A673 (cell line): Measurements from ENCODE around the gene FRMPD4. TPM values are rescaled to one million over a fixed set of nuclear protein-coding genes. Genes with fewer than 3 reads are reported as not detected.

Source experiments
- BruUV-seq: library from RNA; stranded (reverse); fragments of 400-500 nt; replicated peaks from 2 replicates; lab custom pipeline; 2021; lab: Mats Ljungman, UMichigan
- CTCF ChIA-PET: fragments of 300-600 bp; sonication (Branson Sonifier 250); formaldehyde crosslinking; loops from one replicate; lab custom pipeline; 2022; ENCODE audit warnings: antibody characterized with exemption; lab: Charles Lee
- POLR2A ChIA-PET: fragments of 300-600 bp; sonication (Branson Sonifier 250); formaldehyde crosslinking; loops from one replicate; lab custom pipeline; 2022; ENCODE audit warnings: antibody characterized with exemption; ENCODE audit not compliant: low non-redundant PET; lab: Charles Lee
- DNase-seq: peaks from one replicate; pipeline ENCODE4 v3.0.0-alpha.2; 2015; ENCODE audit warnings: low spot score
- H3K27ac ChIP-seq: fragments of 200-600 bp; sonication (generic); 2 replicates; pipeline ENCODE4 v1.5.1; 2016; ENCODE audit warnings: mixed run types, low read depth, mild to moderate bottlenecking, mixed read lengths, antibody characterized with exemption, low read length; ENCODE audit not compliant: poor library complexity, severe bottlenecking
- H3K27me3 ChIP-seq: fragments of 200-600 bp; sonication (generic); replicated peaks from 2 replicates; pipeline ENCODE4 v1.6.1; 2017; ENCODE audit warnings: mixed run types, low read depth, mild to moderate bottlenecking, mixed read lengths, antibody characterized with exemption, low read length; ENCODE audit not compliant: insufficient read depth, poor library complexity
- H3K36me3 ChIP-seq: fragments of 200-600 bp; sonication (generic); 2 replicates; pipeline ENCODE4 v1.6.1; 2016; ENCODE audit warnings: mixed run types, mild to moderate bottlenecking, mixed read lengths, antibody characterized with exemption, low read length; ENCODE audit not compliant: insufficient read depth, poor library complexity, severe bottlenecking
- H3K4me1 ChIP-seq: fragments of 200-600 bp; sonication (generic); 2 replicates; pipeline ENCODE4 v1.6.1; 2017; ENCODE audit warnings: mixed run types, mild to moderate bottlenecking, mixed read lengths, antibody characterized with exemption, low read length; ENCODE audit not compliant: insufficient read depth, poor library complexity, severe bottlenecking
- H3K4me3 ChIP-seq: fragments of 200-600 bp; sonication (generic); 2 replicates; pipeline ENCODE4 v1.5.1; 2016; ENCODE audit warnings: low read depth, mixed run types, mild to moderate bottlenecking, mixed read lengths, low read length; ENCODE audit not compliant: poor library complexity, severe bottlenecking
- H3K9me3 ChIP-seq: fragments of 200-600 bp; sonication (generic); 2 replicates; pipeline ENCODE4 v1.6.1; 2016; ENCODE audit warnings: mixed run types, low read depth, mild to moderate bottlenecking, mixed read lengths, antibody characterized with exemption, low read length; ENCODE audit not compliant: poor library complexity, severe bottlenecking
- CTCF ChIP-seq: fragments of 300-800, 200-600 bp; sonication (generic); conservative IDR thresholded peaks from 2 replicates; pipeline ENCODE4 v1.5.1; 2017; ENCODE audit warnings: low read depth, mild to moderate bottlenecking, antibody characterized with exemption, low read length, moderate library complexity, mixed read lengths
- EZH2 ChIP-seq: fragments of 200-600 bp; sonication (generic); IDR thresholded peaks from 2 replicates; pipeline ENCODE4 v1.6.1; 2017; ENCODE audit warnings: borderline replicate concordance, low read depth, mild to moderate bottlenecking, mixed read lengths, antibody characterized with exemption, low read length; ENCODE audit not compliant: poor library complexity, severe bottlenecking
- intact Hi-C: fragments of 100-400 bp; cut with micrococcal nuclease; formaldehyde crosslinking; loops from one replicate; pipeline ENCODE4 v1.10.0; 2022; ENCODE audit not compliant: unreplicated experiment
- total RNA-seq: library from RNA; stranded (reverse); gene quantifications from 2 replicates; pipeline ENCODE4 v1.2.3, GENCODE V29; 2021

FRMPD4 gene
- total RNA-seq, 1 experiment from 2014 or later = not detected

- Histone ChIP-seq H3K9me3 (no peaks in the 10 kb centered on the region), H3K27me3 (peaks cover 24% of the 10 kb centered on the region), H3K4me3 (no peak overlapping the region), H3K36me3 (no peaks in the 10 kb centered on the region), H3K4me1 (no peaks in the 10 kb centered on the region), H3K27ac (no peak overlapping the region)
- TF ChIP-seq EZH2 = no peak
- TF ChIP-seq CTCF = no peak
- BruUV-seq = no TSS peak
- POLR2A ChIA-PET = no interaction called here
- CTCF ChIA-PET = no interaction called here
- intact Hi-C loops = loop anchor here (10.0 kb wide), 1 partner anchor 56 kb away; no protein-coding TSS in a partner anchor
- no peak for DNase-seq
These were observed 272.2 kb downstream of the FRMPD4 start for GRCh38 chrX:12410523-12410922.

DNA sequence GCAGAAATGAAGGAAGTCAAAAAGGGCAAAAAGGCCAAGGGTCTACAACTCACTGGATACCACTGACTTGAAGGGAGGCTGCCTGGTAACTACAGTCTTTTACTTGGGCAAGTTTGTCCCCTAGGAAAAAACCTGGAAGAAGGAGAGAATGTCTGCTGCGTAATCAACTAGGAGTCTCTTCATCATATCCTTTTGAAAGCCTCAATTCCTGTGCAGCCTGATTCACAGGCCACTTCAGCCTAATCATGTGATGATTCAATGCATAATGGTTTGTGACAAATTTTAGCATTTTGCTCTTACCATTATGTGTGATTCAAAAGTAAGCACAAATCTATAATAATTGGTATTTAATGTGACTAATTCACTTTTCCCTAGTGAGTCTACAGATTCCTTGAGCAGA is 273.6 kb downstream of the FRMPD4 start:
- H3K4me3 ChIP-seq = no peak overlapping the region
- TF ChIP-seq EZH2 (no peak), CTCF (no peak)
- intact Hi-C loops = loop anchor here (10.0 kb wide), 1 partner anchor 57 kb away; no protein-coding TSS in a partner anchor
- ChIA-PET POLR2A (no interaction called here), CTCF (no interaction called here)
- no peak for DNase-seq
- peaks cover 24% of the 10 kb centered on the region for H3K27me3 ChIP-seq
- no peaks in the 10 kb centered on the region for H3K4me1 ChIP-seq
- H3K36me3 ChIP-seq = no peaks in the 10 kb centered on the region
- H3K27ac ChIP-seq = no peak overlapping the region
- BruUV-seq = no TSS peak
- H3K9me3 ChIP-seq = no peaks in the 10 kb centered on the region

DNA sequence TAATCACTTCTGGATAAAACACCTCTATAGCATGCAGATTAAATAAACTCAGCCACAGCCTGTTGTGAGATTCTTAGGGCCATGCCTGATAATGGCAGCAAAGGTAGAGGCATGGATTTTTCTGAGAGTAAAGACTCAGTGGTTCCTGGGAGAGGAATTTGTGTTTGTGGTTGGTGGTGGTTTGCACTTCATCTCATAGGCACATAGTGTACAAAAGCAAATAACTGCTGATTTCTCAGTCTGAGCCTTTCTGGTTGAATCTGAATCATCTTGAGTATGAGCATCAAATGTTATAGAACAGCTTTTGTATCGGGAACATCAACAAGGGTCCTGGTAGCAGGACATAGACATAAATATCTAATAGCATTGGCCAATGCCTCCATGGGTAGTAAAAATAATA is 274.3 kb downstream of the FRMPD4 start:
- H3K27me3 ChIP-seq = peaks cover 24% of the 10 kb centered on the region
- no peak overlapping the region for H3K4me3 ChIP-seq
- no peaks in the 10 kb centered on the region for H3K36me3 ChIP-seq
- no peak for DNase-seq
- ChIA-PET CTCF (interaction anchor here (0.7 kb wide), 1 partner anchor 22 kb away, joined by 4 read pairs; no protein-coding TSS in a partner anchor), POLR2A (no interaction called here)
- BruUV-seq = no TSS peak
- H3K4me1 ChIP-seq = no peaks in the 10 kb centered on the region
- H3K27ac ChIP-seq = no peak overlapping the region
- TF ChIP-seq EZH2 = no peak
- no peak for TF ChIP-seq CTCF
- intact Hi-C loops = loop anchor here (10.0 kb wide), 1 partner anchor 58 kb away; no protein-coding TSS in a partner anchor
- H3K9me3 ChIP-seq = no peaks in the 10 kb centered on the region
